K562 (cell line): Measurements from ENCODE around the gene ABRAXAS1. TPM values are rescaled to one million over a fixed set of nuclear protein-coding genes. Genes with fewer than 3 reads are reported as not detected.

Experiments used
- ATAC-seq: fragments of 200-7000 bp; cut with Tn5 transposase; 3 replicates; pipeline ENCODE4 v1.9.1; 2020; ENCODE audit warnings: moderate library complexity
- BruUV-seq: library from RNA; stranded (reverse); fragments of 400-500 nt; replicated peaks from 2 replicates; lab custom pipeline; 2021; lab: Mats Ljungman, UMichigan
- CTCF ChIA-PET: fragments of 300-600 bp; formaldehyde crosslinking; extraction: SDS; loops from one replicate; lab custom pipeline; 2021; ENCODE audit warnings: low intra/inter-chr PET ratio; lab: Yijun Ruan, JAX
- POLR2A ChIA-PET: fragments of 300-600, 350-650 bp; sonication (Branson Sonifier 250); formaldehyde crosslinking; extraction: SDS; loops from one replicate; lab custom pipeline; 2021; ENCODE audit warnings: antibody characterized with exemption, inconsistent platforms; lab: Yijun Ruan, JAX
- DNase-seq, 4 experiments: peaks; one replicate each; pipeline versions ENCODE4 v3.0.0 to v3.0.0-alpha.2; 2011 to 2018; ENCODE audit warnings: low spot score in 3 of 4, mixed read lengths in 3 of 4; ENCODE audit errors: extremely low read depth in 1 of 4
- FAIRE-seq: peaks from 2 replicates; lab custom pipeline; 2011; peaks lifted over from hg19 to GRCh38; lab: Jason Lieb, UNC
- H2AFZ ChIP-seq: 2 replicates; pipeline ENCODE4 v1.6.0; 2011; ENCODE audit warnings: low read depth, low read length, control low read depth, inconsistent platforms
- H3K27ac ChIP-seq: fragments of 200-600 bp; 3 replicates; pipeline ENCODE4 v1.8.0; 2011; ENCODE audit warnings: low read depth, mild to moderate bottlenecking, control low read depth, inconsistent platforms, low read length, moderate library complexity, mixed read lengths; ENCODE audit errors: extremely low read depth
- H3K27me3 ChIP-seq, 2 experiments: fragments of 300-600 bp in 1 of 2; 2 replicates in 1 of 2; 3 replicates in 1 of 2; pipeline versions ENCODE4 v1.6.0 to v1.8.0; 2011; ENCODE audit warnings: inconsistent platforms in 2 of 2, low read length in 2 of 2, mild to moderate bottlenecking in 1 of 2, mixed read lengths in 1 of 2, moderate library complexity in 1 of 2; ENCODE audit not compliant: control insufficient read depth in 2 of 2, insufficient read depth in 2 of 2
- H3K36me3 ChIP-seq: fragments of 300-600 bp; 3 replicates; pipeline ENCODE4 v1.8.0; 2011; ENCODE audit warnings: mild to moderate bottlenecking, low read length, inconsistent platforms; ENCODE audit not compliant: control insufficient read depth, insufficient read depth
- H3K4me1 ChIP-seq, 2 experiments: fragments of 200-600 bp in 1 of 2; replicated peaks in 1 of 2; 2 replicates in 1 of 2; 3 replicates in 1 of 2; pipeline versions ENCODE4 v1.5.1 to v1.8.0; 2011; ENCODE audit warnings: inconsistent platforms in 2 of 2, low read length in 2 of 2, mild to moderate bottlenecking in 1 of 2, mixed read lengths in 1 of 2, moderate library complexity in 1 of 2; ENCODE audit not compliant: control insufficient read depth in 2 of 2, insufficient read depth in 2 of 2
- H3K4me2 ChIP-seq: 2 replicates; pipeline ENCODE4 v1.6.1; 2011; ENCODE audit warnings: low read length, control low read depth, inconsistent platforms, mixed read lengths; ENCODE audit not compliant: insufficient read depth
- H3K4me3 ChIP-seq: fragments of 200-600 bp; sonication (generic), shearing (Covaris generic); 2 replicates; pipeline ENCODE4 v1.5.1; 2016; ENCODE audit warnings: control low read depth, inconsistent platforms
- H3K79me2 ChIP-seq: fragments of 200-600 bp; 3 replicates; pipeline ENCODE4 v1.8.0; 2011; ENCODE audit warnings: low read length, inconsistent platforms; ENCODE audit not compliant: control insufficient read depth, insufficient read depth
- H3K9ac ChIP-seq, 2 experiments: 2 replicates each; pipeline versions ENCODE4 v1.6.0 to v1.6.1; 2011; ENCODE audit warnings: low read depth in 2 of 2, low read length in 2 of 2, control low read depth in 1 of 2, inconsistent platforms in 1 of 2, mild to moderate bottlenecking in 1 of 2, mixed read lengths in 1 of 2; ENCODE audit not compliant: insufficient read depth in 1 of 2
- H3K9me1 ChIP-seq: one replicate; pipeline ENCODE4 v1.6.0; 2011; ENCODE audit warnings: inconsistent platforms, mild to moderate bottlenecking, low read length, moderate library complexity; ENCODE audit not compliant: control insufficient read depth, insufficient read depth
- H3K9me3 ChIP-seq: replicated peaks from 2 replicates; pipeline ENCODE4 v1.5.1; 2011; ENCODE audit warnings: low read depth, low read length, inconsistent platforms; ENCODE audit not compliant: control insufficient read depth, insufficient read depth
- H4K20me1 ChIP-seq: replicated peaks from 2 replicates; pipeline ENCODE4 v1.6.1; 2011; ENCODE audit warnings: low read length, inconsistent platforms, mixed read lengths; ENCODE audit not compliant: control insufficient read depth, insufficient read depth
- BRF2 ChIP-seq: IDR thresholded peaks from 3 replicates; pipeline ENCODE4 v1.6.1; 2011; ENCODE audit warnings: borderline replicate concordance, mild to moderate bottlenecking; ENCODE audit not compliant: insufficient read length, insufficient read depth
- CBX3 ChIP-seq, 2 experiments: IDR thresholded peaks; 1 replicate in 1 of 2; 2 replicates in 1 of 2; pipeline ENCODE4 v1.6.1; 2012; ENCODE audit warnings: inconsistent platforms in 2 of 2, low read length in 2 of 2, borderline replicate concordance in 1 of 2, control low read depth in 1 of 2
- CHD1 ChIP-seq: fragments of 200-600 bp; sonication (generic); IDR thresholded peaks from one replicate; pipeline ENCODE4 v1.6.1; 2012; ENCODE audit warnings: mild to moderate bottlenecking, moderate library complexity, low read length, inconsistent platforms
- CREB5 ChIP-seq: fragments of 250-450 bp; sonication (Bioruptor Pico); IDR thresholded peaks from 2 replicates; pipeline ENCODE4 v1.5.0; 2020; ENCODE audit warnings: mild to moderate bottlenecking
- EWSR1 ChIP-seq: fragments of 450-650 bp; IDR thresholded peaks from 2 replicates; pipeline ENCODE4 v1.6.1; 2018; ENCODE audit warnings: borderline replicate concordance, mild to moderate bottlenecking, low read depth, moderate library complexity; ENCODE audit not compliant: partially characterized antibody
- HDAC1 ChIP-seq, 2 experiments: fragments of 450-650 bp; IDR thresholded peaks; 2 replicates each; pipeline ENCODE4 v1.6.1; 2016 to 2017; ENCODE audit warnings: inconsistent platforms in 1 of 2, mild to moderate bottlenecking in 1 of 2, moderate library complexity in 1 of 2
- KDM2B ChIP-seq: fragments of 250-450 bp; sonication (Bioruptor Pico); IDR thresholded peaks from 2 replicates; pipeline ENCODE4 v1.8.0; 2021; ENCODE audit warnings: mild to moderate bottlenecking, moderate library complexity
- LCOR ChIP-seq: sonication (generic); formaldehyde crosslinking; IDR thresholded peaks from 2 replicates; pipeline ENCODE4 v1.8.0; 2022; ENCODE audit warnings: mild to moderate bottlenecking, missing genetic modification reagents
- MAFF ChIP-seq: IDR thresholded peaks from 2 replicates; pipeline ENCODE4 v1.6.1; 2012; ENCODE audit warnings: low read length, improper control_type of control experiment
- RAD21 ChIP-seq, 2 experiments: fragments of 250-450 bp in 1 of 2; fragments of 450-650 bp in 1 of 2; sonication (Bioruptor Pico) in 1 of 2; formaldehyde crosslinking in 1 of 2; IDR thresholded peaks in 1 of 2; conservative IDR thresholded peaks in 1 of 2; 2 replicates each; pipeline versions ENCODE4 v1.4.0 to v1.8.0; 2020 to 2022; ENCODE audit warnings: mild to moderate bottlenecking in 2 of 2, moderate library complexity in 1 of 2
- XRCC4 ChIP-seq: IDR thresholded peaks from one replicate; pipeline ENCODE4 v1.6.1; 2011; ENCODE audit not compliant: insufficient read depth, insufficient read length; ENCODE audit errors: extremely low read depth
- ZFP36 ChIP-seq: fragments of 150-350 bp; IDR thresholded peaks from 2 replicates; pipeline ENCODE4 v1.6.1; 2018; ENCODE audit warnings: low read length, low read depth; ENCODE audit not compliant: partially characterized antibody
- ZNF143 ChIP-seq: sonication (generic); formaldehyde crosslinking; IDR thresholded peaks from 2 replicates; pipeline ENCODE4 v1.9.0; 2022; ENCODE audit warnings: mild to moderate bottlenecking, missing genetic modification reagents
- ZNF184 ChIP-seq: sonication (generic); formaldehyde crosslinking; IDR thresholded peaks from 2 replicates; pipeline ENCODE4 v1.5.0; 2020; ENCODE audit warnings: missing genetic modification reagents
- ZNF347 ChIP-seq: fragments of 450-650 bp; formaldehyde crosslinking; IDR thresholded peaks from 2 replicates; pipeline ENCODE4 v1.4.0; 2020; ENCODE audit warnings: low read depth, mild to moderate bottlenecking, moderate library complexity
- ZNF655 ChIP-seq: fragments of 250-450 bp; sonication (Bioruptor Pico); IDR thresholded peaks from 2 replicates; pipeline ENCODE4 v1.5.0; 2021
- WGBS: fragments of 100-300 bp; shearing (Covaris generic); methylation state at CpG from one replicate; pipeline ENCODE4 v1.1.6; 2016; ENCODE audit warnings: low coverage, mixed read lengths; ENCODE audit not compliant: insufficient coverage; ENCODE audit errors: missing lambda C conversion rate; 5-methylcytosine and 5-hydroxymethylcytosine counted together
- in situ Hi-C: fragments of 300-500 bp; cut with MboI; formaldehyde crosslinking; loops from 4 replicates; pipeline ENCODE4 v1.15.0; 2018; ENCODE audit warnings: inconsistent platforms, mixed read lengths
- intact Hi-C: fragments of 100-400 bp; cut with micrococcal nuclease; formaldehyde crosslinking; loops from 2 replicates; pipeline ENCODE4 v1.14.2; 2022
- polyA plus RNA-seq, 8 experiments: library from polyadenylated mRNA; depleted of rRNA in 4 of 8; stranded (reverse) in 5 of 8; unstranded in 3 of 8; fragments of >200 nt; fragmentation: Nextera tagmentation in 2 of 8; fragmentation: Illumina TruSeq in 1 of 8; extraction: Ambion mirVana in 2 of 8; extraction: Trizol in 1 of 8; gene quantifications; 2 replicates each; pipeline versions ENCODE4 v1.2.1 to v1.2.3, GENCODE V29; 2011 to 2014; ENCODE audit warnings: inconsistent platforms in 1 of 8, missing spikeins in 1 of 8
- total RNA-seq, 7 experiments: library from RNA; depleted of rRNA in 6 of 7; stranded (reverse); fragments of >200 nt in 6 of 7; fragmentation: Illumina TruSeq in 2 of 7; extraction: Trizol in 2 of 7; gene quantifications; 2 replicates each; pipeline versions ENCODE4 v1.2.1 to v1.2.3, GENCODE V29; 2011 to 2021; ENCODE audit warnings: low replicate concordance in 1 of 7

ABRAXAS1 gene
- total and polyA plus RNA-seq, 9 of the 15 experiments (the other 6 are each of a cell fraction or from before 2014, with no cell fraction given), result 10.8 to 48.3 (median 22.1) TPM

GRCh38 chr4:83454686-83455085 is 30.2 kb downstream of the ABRAXAS1 start (continued):
- no peak for TF ChIP-seq CREB5 (CRISPR knock-in tag)
- TF ChIP-seq, all 486 proteins: peak for 0

- ChIA-PET CTCF (no interaction called here), POLR2A (no interaction called here)
- BruUV-seq, result no TSS peak
Observed at GRCh38 chr4:83449009-83449408, 35.9 kb downstream of the ABRAXAS1 start.

More at GRCh38 chr4:83449009-83449408, 35.9 kb downstream of the ABRAXAS1 start:
- H3K9me1 ChIP-seq, result no peaks in the 10 kb centered on the region
- H3K4me3 ChIP-seq, result no peak overlapping the region
- peaks cover 33% of the 10 kb centered on the region for H3K36me3 ChIP-seq
- ATAC-seq, result no peak; the same call in 2 of the 3 replicates
- H3K79me2 ChIP-seq, result peaks cover 13% of the 10 kb centered on the region
- no peak overlapping the region for H3K27ac ChIP-seq
- in situ Hi-C loops, result no loop called here
- TF ChIP-seq BRF2 (no peak), CHD1 (no peak), CBX3 (IDR thresholded peaks at IDR 0.05; ENCODE audit: borderline replicate concordance in 1 of 2, low read length in 2 of 2) (no peak), XRCC4 (no peak), LCOR (CRISPR knock-in tag) (no peak), ZNF143 (CRISPR knock-in tag) (no peak), KDM2B (CRISPR knock-in tag) (no peak), EWSR1 (no peak), ZFP36 (no peak), HDAC1 (IDR thresholded peaks at IDR 0.05) (no peak), ZNF347 (CRISPR knock-in tag) (no peak), MAFF (no peak), ZNF184 (no peak), ZNF655 (no peak), RAD21 (CRISPR knock-in tag; conservative IDR thresholded peaks at IDR 0.05 in 1 of 2, IDR thresholded peaks at IDR 0.05 in 1 of 2) (no peak)
- TF ChIP-seq, all 486 proteins: peak for 0
- no peak overlapping the region for H3K9ac ChIP-seq
- WGBS, result 50% methylated on average over 2 of the region's 2 CpGs
- H3K27me3 ChIP-seq, result no peaks in the 10 kb centered on the region
- no peak for FAIRE-seq
- no peak for DNase-seq
- intact Hi-C loops, result no loop called here
- H4K20me1 ChIP-seq, result no peaks in the 10 kb centered on the region
- H3K4me1 ChIP-seq, result no peaks in the 10 kb centered on the region; a peak in 1 of 5 replicates
- H3K9me3 ChIP-seq, result no peaks in the 10 kb centered on the region
- no peak overlapping the region for H2AFZ ChIP-seq
- no peak overlapping the region for H3K4me2 ChIP-seq
